ENCODE measurements around the gene MBTPS1. TPM values are rescaled to one million over a fixed set of nuclear protein-coding genes. Genes with fewer than 3 reads are reported as not detected.

Gene MBTPS1
- total and polyA plus RNA-seq, 2 experiments from 2014 or later = 18.1 to 49.3 TPM

- TF ChIP-seq, protein P1, sequence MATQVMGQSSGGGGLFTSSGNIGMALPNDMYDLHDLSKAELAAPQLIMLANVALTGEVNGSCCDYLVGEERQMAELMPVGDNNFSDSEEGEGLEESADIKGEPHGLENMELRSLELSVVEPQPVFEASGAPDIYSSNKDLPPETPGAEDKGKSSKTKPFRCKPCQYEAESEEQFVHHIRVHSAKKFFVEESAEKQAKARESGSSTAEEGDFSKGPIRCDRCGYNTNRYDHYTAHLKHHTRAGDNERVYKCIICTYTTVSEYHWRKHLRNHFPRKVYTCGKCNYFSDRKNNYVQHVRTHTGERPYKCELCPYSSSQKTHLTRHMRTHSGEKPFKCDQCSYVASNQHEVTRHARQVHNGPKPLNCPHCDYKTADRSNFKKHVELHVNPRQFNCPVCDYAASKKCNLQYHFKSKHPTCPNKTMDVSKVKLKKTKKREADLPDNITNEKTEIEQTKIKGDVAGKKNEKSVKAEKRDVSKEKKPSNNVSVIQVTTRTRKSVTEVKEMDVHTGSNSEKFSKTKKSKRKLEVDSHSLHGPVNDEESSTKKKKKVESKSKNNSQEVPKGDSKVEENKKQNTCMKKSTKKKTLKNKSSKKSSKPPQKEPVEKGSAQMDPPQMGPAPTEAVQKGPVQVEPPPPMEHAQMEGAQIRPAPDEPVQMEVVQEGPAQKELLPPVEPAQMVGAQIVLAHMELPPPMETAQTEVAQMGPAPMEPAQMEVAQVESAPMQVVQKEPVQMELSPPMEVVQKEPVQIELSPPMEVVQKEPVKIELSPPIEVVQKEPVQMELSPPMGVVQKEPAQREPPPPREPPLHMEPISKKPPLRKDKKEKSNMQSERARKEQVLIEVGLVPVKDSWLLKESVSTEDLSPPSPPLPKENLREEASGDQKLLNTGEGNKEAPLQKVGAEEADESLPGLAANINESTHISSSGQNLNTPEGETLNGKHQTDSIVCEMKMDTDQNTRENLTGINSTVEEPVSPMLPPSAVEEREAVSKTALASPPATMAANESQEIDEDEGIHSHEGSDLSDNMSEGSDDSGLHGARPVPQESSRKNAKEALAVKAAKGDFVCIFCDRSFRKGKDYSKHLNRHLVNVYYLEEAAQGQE (IDR thresholded peaks at IDR 0.05; ENCODE audit: unreplicated experiment) = no peak
- TF ChIP-seq JUNB (IDR thresholded peaks at IDR 0.05; ENCODE audit: unreplicated experiment) (no peak), POLR2AphosphoS5 (IDR thresholded peaks at IDR 0.05; ENCODE audit: low read depth) (no peak), ZNF331 (CRISPR knock-in tag; IDR thresholded peaks at IDR 0.05; ENCODE audit: low read depth) (no peak), CREB1 (CRISPR knock-in tag; IDR thresholded peaks at IDR 0.05; ENCODE audit: low read depth) (no peak), EZH2 (IDR thresholded peaks at IDR 0.05; ENCODE audit: low read depth, unreplicated experiment) (no peak), NANOG (IDR thresholded peaks at IDR 0.05; ENCODE audit: borderline replicate concordance) (no peak), EZH2phosphoT487 (IDR thresholded peaks at IDR 0.05; ENCODE audit: unreplicated experiment) (no peak), CTCF (conservative IDR thresholded peaks at IDR 0.05; ENCODE audit: low read depth in 2 of 2) (no peak), ZNF462 (CRISPR knock-in tag; IDR thresholded peaks at IDR 0.05) (no peak), ZNF114 (CRISPR knock-in tag; IDR thresholded peaks at IDR 0.05) (no peak), ETS1 (IDR thresholded peaks at IDR 0.05) (no peak), STAT1 (IDR thresholded peaks at IDR 0.05; ENCODE audit: unreplicated experiment) (no peak)
- no peaks in the 10 kb centered on the region for H3F3A ChIP-seq (replicated peaks; ENCODE audit: low read depth)
- H3K36me3 ChIP-seq (ENCODE audit: insufficient read depth) = no peaks in the 10 kb centered on the region
- ATAC-seq (no peak), DNase-seq (ENCODE audit: low spot score) (no peak)
- H3K27me3 Mint-ChIP-seq (ENCODE audit: insufficient read depth, low read depth, poor library complexity) = peaks cover 4% of the 10 kb centered on the region
- no peak overlapping the region for H3K27ac Mint-ChIP-seq
- no peaks in the 10 kb centered on the region for H3K79me2 ChIP-seq (replicated peaks; ENCODE audit: insufficient read depth)
- H3K4me3 ChIP-seq = no peak overlapping the region
- H3K9me3 Mint-ChIP-seq = peaks cover 9% of the 10 kb centered on the region
- no peak overlapping the region for H3K4me3 Mint-ChIP-seq
- H3K4me1 ChIP-seq (ENCODE audit: insufficient read depth) = no peaks in the 10 kb centered on the region; the same call in 1 of the 2 replicates
- no peak overlapping the region for H2AFZ ChIP-seq
- H3K36me3 Mint-ChIP-seq (ENCODE audit: low read depth) = peaks cover 2% of the 10 kb centered on the region; the same call in 1 of the 3 replicates
- H3K27ac ChIP-seq (ENCODE audit: low read depth) = no peak overlapping the region
- no peaks in the 10 kb centered on the region for H3K27me3 ChIP-seq (ENCODE audit: insufficient read depth)
- peaks cover 7% of the 10 kb centered on the region for H3K4me1 Mint-ChIP-seq
- no peaks in the 10 kb centered on the region for H3K9me2 ChIP-seq (ENCODE audit: insufficient read depth)
- no peak overlapping the region for H3K4me2 ChIP-seq
- H4K20me1 ChIP-seq (replicated peaks; ENCODE audit: insufficient read depth) = no peaks in the 10 kb centered on the region
These were observed 101.3 kb downstream of the MBTPS1 start for GRCh38 chr16:84015399-84015798.

All from GM23338 (cell line).